OCI-LY7 (cell line): Measurements from ENCODE around the gene CLCNKB. TPM values are rescaled to one million over a fixed set of nuclear protein-coding genes. Genes with fewer than 3 reads are reported as not detected.

Experiments
- Bru-seq: library from RNA; stranded (reverse); fragments of 400-500 nt; gene quantifications from one replicate; lab custom pipeline; 2021; lab: Mats Ljungman, UMichigan
- BruChase-seq, 2 experiments: library from RNA; stranded (reverse); fragments of 400-500 nt; gene quantifications; one replicate each; lab custom pipeline; 2021; lab: Mats Ljungman, UMichigan
- BruUV-seq: library from RNA; stranded (reverse); fragments of 400-500 nt; replicated peaks from 2 replicates; lab custom pipeline; 2021; lab: Mats Ljungman, UMichigan
- CTCF ChIA-PET: fragments of 300-600 bp; sonication (Branson Sonifier 250); formaldehyde crosslinking; loops from one replicate; lab custom pipeline; 2022; ENCODE audit warnings: antibody characterized with exemption; ENCODE audit not compliant: unreplicated experiment; lab: Charles Lee
- POLR2A ChIA-PET: fragments of 300-600 bp; sonication (Branson Sonifier 250); formaldehyde crosslinking; loops from one replicate; lab custom pipeline; 2022; ENCODE audit warnings: antibody characterized with exemption; lab: Charles Lee
- DNase-seq: peaks from one replicate; pipeline ENCODE4 v3.0.0-alpha.2; 2015; ENCODE audit warnings: low spot score
- H2AFZ ChIP-seq: fragments of 200-600 bp; sonication (generic), shearing (Covaris generic); 2 replicates; pipeline ENCODE4 v1.6.1; 2014; ENCODE audit warnings: mild to moderate bottlenecking, antibody characterized with exemption, low read length, moderate library complexity
- H3K27ac ChIP-seq: fragments of 200-600 bp; sonication (generic); 2 replicates; pipeline ENCODE4 v1.5.1; 2014; ENCODE audit warnings: mixed run types, low read depth, mild to moderate bottlenecking, moderate library complexity, low read length, inconsistent platforms; ENCODE audit not compliant: poor library complexity, severe bottlenecking
- H3K36me3 ChIP-seq: fragments of 200-600 bp; sonication (generic); 2 replicates; pipeline ENCODE4 v1.6.1; 2014; ENCODE audit warnings: mild to moderate bottlenecking, antibody characterized with exemption, low read length, moderate library complexity, mixed read lengths; ENCODE audit not compliant: insufficient read depth
- H3K4me1 ChIP-seq: fragments of 200-600 bp; sonication (generic); 2 replicates; pipeline ENCODE4 v1.5.1; 2014; ENCODE audit warnings: mild to moderate bottlenecking, low read length; ENCODE audit not compliant: insufficient read depth, poor library complexity, severe bottlenecking
- H3K4me2 ChIP-seq: fragments of 200-600 bp; sonication (generic); 2 replicates; pipeline ENCODE4 v1.6.1; 2014; ENCODE audit warnings: mild to moderate bottlenecking, low read length
- H3K4me3 ChIP-seq: fragments of 200-600 bp; sonication (generic); 2 replicates; pipeline ENCODE4 v1.5.1; 2014; ENCODE audit warnings: mild to moderate bottlenecking, low read depth, low read length; ENCODE audit not compliant: poor library complexity, severe bottlenecking
- H3K79me2 ChIP-seq: fragments of 200-600 bp; sonication (generic); 2 replicates; pipeline ENCODE4 v1.6.1; 2016; ENCODE audit warnings: low read depth, mild to moderate bottlenecking, low read length, moderate library complexity, mixed read lengths; ENCODE audit not compliant: insufficient read depth
- H3K9me2 ChIP-seq: fragments of 200-600 bp; sonication (generic); 2 replicates; pipeline ENCODE4 v1.6.1; 2016; ENCODE audit warnings: mild to moderate bottlenecking, low read length, mixed read lengths; ENCODE audit not compliant: insufficient read depth
- H3K9me3 ChIP-seq: fragments of 200-600 bp; sonication (generic); 2 replicates; pipeline ENCODE4 v1.6.1; 2014; ENCODE audit warnings: mild to moderate bottlenecking, mixed run types, low read length, mixed read lengths
- H4K20me1 ChIP-seq: fragments of 200-600 bp; sonication (generic); 2 replicates; pipeline ENCODE4 v1.6.1; 2014; ENCODE audit warnings: mild to moderate bottlenecking, antibody characterized with exemption, low read length, moderate library complexity, mixed read lengths; ENCODE audit not compliant: insufficient read depth
- CTCF ChIP-seq: fragments of 200-600 bp; sonication (generic); conservative IDR thresholded peaks from 2 replicates; pipeline ENCODE4 v1.5.1; 2014; ENCODE audit warnings: mild to moderate bottlenecking, antibody characterized with exemption, low read length, moderate library complexity, mixed read lengths
- EZH2phosphoT487 ChIP-seq: fragments of 200-600 bp; sonication (generic); IDR thresholded peaks from 2 replicates; pipeline ENCODE4 v1.6.1; 2018; ENCODE audit warnings: low read depth, borderline replicate concordance, mild to moderate bottlenecking, mixed run types, antibody characterized with exemption, low read length, moderate library complexity, mixed read lengths
- intact Hi-C: fragments of 100-400 bp; cut with micrococcal nuclease; formaldehyde crosslinking; loops from one replicate; pipeline ENCODE4 v1.10.0; 2022; ENCODE audit not compliant: unreplicated experiment
- long read RNA-seq: library from polyadenylated mRNA; stranded (forward); transcript quantifications from one replicate; pipeline ENCODE4 v2.0.0, GENCODE V29; 2022
- total RNA-seq, 2 experiments: library from RNA; depleted of rRNA in 1 of 2; stranded (reverse); fragments of >200 nt in 1 of 2; shearing (Covaris generic) in 1 of 2; gene quantifications; 2 replicates each; pipeline ENCODE4 v1.2.3, GENCODE V29; 2014 to 2022

CLCNKB gene
- total RNA-seq (2014; rRNA removed; shearing (Covaris generic)): not detected in 2 replicates
- total RNA-seq (2022): not detected in 2 replicates
- not detected for Bru-seq, nascent RNA
- not detected for BruChase-seq, experiment 1, labeled RNA remaining after a 6-hour chase
- BruChase-seq, experiment 2, labeled RNA remaining after a 2-hour chase: not detected
- long read RNA-seq: 0 reads

- Histone ChIP-seq H3K4me3 (no peak within 1 kb of the TSS), H4K20me1 (no peaks in the 10 kb centered on the region), H3K36me3 (no peaks in the 10 kb centered on the region), H2AFZ (no peak within 1 kb of the TSS), H3K9me3 (no peaks in the 10 kb centered on the region), H3K27ac (no peak within 1 kb of the TSS), H3K9me2 (no peaks in the 10 kb centered on the region), H3K4me1 (peaks cover 1% of the 10 kb centered on the region), H3K4me2 (no peak within 1 kb of the TSS), H3K79me2 (no peaks in the 10 kb centered on the region)
- intact Hi-C loops: loop anchor here (2.0 kb wide), 1 partner anchor 23 kb away; no protein-coding TSS in a partner anchor
- ChIA-PET CTCF (interaction anchor here (0.6 kb wide), 1 partner anchor 27 kb away, joined by 5 read pairs; no protein-coding TSS in a partner anchor), POLR2A (no interaction called here)
- no peak for DNase-seq
- TF ChIP-seq CTCF (no peak), EZH2phosphoT487 (no peak)
- BruUV-seq: no TSS peak
These were observed at the start of gene CLCNKB for GRCh38 chr1:16043521-16043920. Gene CLCNKB (plus strand): TSS chr1:16043782. CDS start chr1:16044493, 711 bp downstream.

GRCh38 chr1:15994081-15994480, 49.5 kb upstream of the CLCNKB start:
- Histone ChIP-seq H3K4me3 (no peak overlapping the region), H3K36me3 (no peaks in the 10 kb centered on the region), H3K27ac (no peak overlapping the region), H4K20me1 (no peaks in the 10 kb centered on the region), H3K4me2 (no peak overlapping the region), H2AFZ (no peak overlapping the region), H3K9me3 (no peaks in the 10 kb centered on the region), H3K4me1 (no peaks in the 10 kb centered on the region), H3K9me2 (no peaks in the 10 kb centered on the region), H3K79me2 (no peaks in the 10 kb centered on the region)
- ChIA-PET CTCF (no interaction called here), POLR2A (no interaction called here)
- intact Hi-C loops: loop anchor here (1.0 to 5.0 kb wide), 3 partner anchors 177 to 202 kb away; no protein-coding TSS in a partner anchor
- BruUV-seq: no TSS peak
- no peak for DNase-seq
- TF ChIP-seq CTCF (no peak), EZH2phosphoT487 (no peak)
